Measurements from ENCODE around the gene FCN2.

Gene FCN2

GRCh38 chr9:134899818-134900217 lies 19.2 kb downstream of the FCN2 start:
- DNase-seq (ENCODE audit: low spot score) = no peak
- TF ChIP-seq, protein P1, sequence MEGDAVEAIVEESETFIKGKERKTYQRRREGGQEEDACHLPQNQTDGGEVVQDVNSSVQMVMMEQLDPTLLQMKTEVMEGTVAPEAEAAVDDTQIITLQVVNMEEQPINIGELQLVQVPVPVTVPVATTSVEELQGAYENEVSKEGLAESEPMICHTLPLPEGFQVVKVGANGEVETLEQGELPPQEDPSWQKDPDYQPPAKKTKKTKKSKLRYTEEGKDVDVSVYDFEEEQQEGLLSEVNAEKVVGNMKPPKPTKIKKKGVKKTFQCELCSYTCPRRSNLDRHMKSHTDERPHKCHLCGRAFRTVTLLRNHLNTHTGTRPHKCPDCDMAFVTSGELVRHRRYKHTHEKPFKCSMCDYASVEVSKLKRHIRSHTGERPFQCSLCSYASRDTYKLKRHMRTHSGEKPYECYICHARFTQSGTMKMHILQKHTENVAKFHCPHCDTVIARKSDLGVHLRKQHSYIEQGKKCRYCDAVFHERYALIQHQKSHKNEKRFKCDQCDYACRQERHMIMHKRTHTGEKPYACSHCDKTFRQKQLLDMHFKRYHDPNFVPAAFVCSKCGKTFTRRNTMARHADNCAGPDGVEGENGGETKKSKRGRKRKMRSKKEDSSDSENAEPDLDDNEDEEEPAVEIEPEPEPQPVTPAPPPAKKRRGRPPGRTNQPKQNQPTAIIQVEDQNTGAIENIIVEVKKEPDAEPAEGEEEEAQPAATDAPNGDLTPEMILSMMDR (IDR thresholded peaks at IDR 0.05) = no peak
- no peak overlapping the region for H3K27ac ChIP-seq

GRCh38 chr9:134902936-134903335 lies 22.3 kb downstream of the FCN2 start:
- no peak for DNase-seq (ENCODE audit: low spot score)
- TF ChIP-seq, protein P1 (IDR thresholded peaks at IDR 0.05) = no peak
- no peak overlapping the region for H3K27ac ChIP-seq
- no peak overlapping the region for H3K4me3 ChIP-seq

More at GRCh38 chr9:134899818-134900217, 19.2 kb downstream of the FCN2 start:
- H3K4me3 ChIP-seq = no peak overlapping the region

DNA sequence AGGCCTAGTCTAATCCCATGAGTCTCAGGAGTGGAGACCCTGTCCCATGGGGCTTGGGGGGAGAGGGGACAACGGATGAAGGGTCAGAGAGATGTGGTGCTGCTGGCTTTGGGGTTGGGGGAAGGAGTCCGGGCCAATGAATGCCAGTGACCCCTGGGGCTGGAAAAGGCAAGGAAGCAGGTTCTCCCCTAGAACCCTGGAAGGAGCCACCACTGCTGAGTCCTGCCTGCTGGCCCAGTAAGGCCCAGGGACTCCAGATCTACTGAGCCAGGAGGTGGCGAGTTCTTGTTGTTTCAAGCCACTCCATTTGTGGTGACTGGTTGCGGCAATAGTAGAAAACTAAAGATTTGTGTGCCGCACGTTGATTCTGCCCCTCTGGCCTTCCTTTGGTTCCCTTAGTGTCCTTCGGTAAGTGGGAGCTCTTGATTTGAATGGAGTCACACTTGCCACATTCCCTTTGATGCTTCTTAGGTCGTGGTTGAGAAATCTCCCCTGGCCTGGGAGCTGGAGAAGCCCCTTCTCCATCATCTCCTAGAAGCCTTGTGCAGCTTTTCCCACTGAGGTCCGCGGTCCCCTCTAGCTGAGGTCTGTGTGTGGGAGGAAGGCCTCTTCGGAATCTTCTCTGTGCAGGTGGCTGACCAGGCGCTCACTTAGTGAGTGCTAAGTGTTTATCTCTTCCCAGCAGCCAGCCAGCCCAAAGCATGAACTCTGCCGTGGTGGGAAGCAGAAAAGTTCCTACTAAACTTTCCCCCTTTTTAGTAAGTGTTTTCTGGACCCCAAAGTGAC lies 28.1 kb downstream of the FCN2 start:
- Histone ChIP-seq H3K27ac (no peak overlapping the region), H3K4me3 (no peak overlapping the region)
- DNase-seq (ENCODE audit: low spot score) = no peak
- TF ChIP-seq, protein P1 (IDR thresholded peaks at IDR 0.05) = no peak

GRCh38 chr9:134909511-134910481 lies 29.2 kb downstream of the FCN2 start:
- no peak overlapping the region for H3K27ac ChIP-seq
- no peak overlapping the region for H3K4me3 ChIP-seq
- TF ChIP-seq, protein P1 (IDR thresholded peaks at IDR 0.05) = no peak
- DNase-seq (ENCODE audit: low spot score) = peak; percentile 55

DNA sequence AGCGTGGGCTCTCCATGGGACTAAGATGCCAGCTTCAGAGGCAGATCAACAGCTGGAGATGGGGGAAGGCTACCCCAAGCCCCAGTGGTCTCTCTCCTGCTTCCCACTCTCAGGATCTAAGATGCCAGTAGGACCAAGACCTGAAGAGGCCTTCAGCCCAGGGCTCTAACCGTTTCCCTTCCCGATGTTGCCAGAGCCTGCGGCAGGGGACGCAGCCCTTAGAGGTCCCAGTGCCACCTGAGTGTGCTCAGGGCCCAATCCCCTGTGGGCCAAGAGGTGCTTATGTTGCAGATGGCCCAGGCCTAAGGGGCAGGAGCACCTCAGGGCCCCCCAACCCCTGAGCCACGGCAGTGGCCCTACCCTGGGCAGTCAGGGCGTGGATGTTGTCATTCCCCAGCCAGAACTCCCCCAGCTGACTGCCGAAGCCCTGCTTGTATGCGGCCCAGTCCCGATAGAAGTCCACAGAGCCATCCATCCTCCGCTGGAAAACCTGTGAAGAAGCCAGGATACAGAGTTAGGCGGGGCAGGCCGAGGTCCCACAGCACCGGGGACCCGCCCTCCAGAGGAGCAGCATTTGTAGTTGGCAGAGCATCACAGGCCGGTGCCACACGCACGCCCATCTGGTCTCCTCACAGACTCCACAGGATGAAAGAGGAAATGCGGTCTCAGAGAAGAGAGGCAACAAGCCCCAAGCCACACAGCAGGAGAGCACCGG lies 31.7 kb downstream of the FCN2 start:
- TF ChIP-seq, protein P1 (IDR thresholded peaks at IDR 0.05) = no peak
- no peak overlapping the region for H3K4me3 ChIP-seq
- DNase-seq (ENCODE audit: low spot score) = peak; percentile 49
- H3K27ac ChIP-seq = no peak overlapping the region

GRCh38 chr9:134913041-134913712 lies 32.6 kb downstream of the FCN2 start:
- TF ChIP-seq, protein P1 (IDR thresholded peaks at IDR 0.05) = no peak
- Histone ChIP-seq H3K27ac (no peak overlapping the region), H3K4me3 (no peak overlapping the region)
- DNase-seq (ENCODE audit: low spot score) = no peak

All from coronary artery (tissue), 2 donors.